Measurements from ENCODE around the gene STK24.

Gene STK24

DNA sequence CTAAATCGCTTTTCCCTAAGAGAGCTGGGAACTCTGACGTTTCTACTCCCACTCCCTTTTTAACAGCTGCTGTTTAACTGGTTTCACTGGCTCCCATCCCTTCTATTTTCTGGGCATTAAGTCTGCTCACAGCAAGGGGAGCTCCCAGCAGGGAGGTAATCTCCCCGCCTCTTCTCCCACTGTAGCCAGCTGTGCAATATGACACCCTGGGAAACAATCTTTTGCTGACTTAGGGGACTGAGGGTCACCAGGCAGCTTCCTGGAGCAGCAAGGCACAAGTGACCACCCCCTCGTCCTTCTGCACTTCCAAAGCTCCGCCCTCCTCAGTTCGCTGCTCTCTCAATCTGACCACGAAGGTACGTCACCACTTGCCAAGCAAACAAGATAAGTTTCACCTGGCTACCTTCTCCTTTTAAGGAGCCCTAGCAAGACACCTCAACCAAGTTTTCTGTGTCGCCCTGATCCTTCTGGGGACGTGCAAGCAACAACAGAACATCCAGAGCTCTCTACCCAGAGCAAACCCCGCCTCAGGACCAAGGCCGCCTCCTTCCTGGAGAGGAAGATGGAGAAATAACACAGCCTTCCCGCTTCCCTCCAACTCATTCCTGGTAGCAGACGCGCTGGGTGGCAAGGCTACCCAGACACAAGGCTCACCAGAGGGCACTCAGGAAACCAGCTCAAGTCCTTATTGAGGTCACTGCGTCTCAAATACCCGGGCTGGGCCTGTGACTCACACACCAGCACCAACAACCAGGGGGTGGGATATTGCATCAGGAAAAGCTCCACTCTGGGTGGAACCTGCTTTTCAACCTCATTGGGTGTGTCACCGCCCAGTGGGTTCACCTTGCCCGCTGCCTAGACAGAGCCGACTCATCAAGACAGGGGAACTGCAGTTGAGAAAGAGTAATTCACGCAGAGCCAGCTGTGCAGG lies 92.4 kb downstream of the STK24 start:
- Histone ChIP-seq H3K4me3 (ENCODE audit: low read length) (no peak overlapping the region), H2BK15ac (replicated peaks; ENCODE audit: low read depth) (no peak overlapping the region), H2BK5ac (ENCODE audit: low read length) (peak overlapping the region; percentile 11), H3K36me3 (ENCODE audit: control insufficient read depth, insufficient read depth, low read length) (no peaks in the 10 kb centered on the region), H4K5ac (ENCODE audit: low read length) (no peak overlapping the region), H2BK120ac (ENCODE audit: low read depth, low read length) (no peak overlapping the region), H3K4ac (ENCODE audit: low read depth, low read length) (no peak overlapping the region), H3K4me1 (ENCODE audit: control insufficient read depth, low read depth, low read length) (peaks cover 14% of the 10 kb centered on the region), H3K79me2 (ENCODE audit: control insufficient read depth, insufficient read depth, low read length) (peaks cover 62% of the 10 kb centered on the region), H3K56ac (ENCODE audit: low read length) (peak overlapping the region; percentile 52), H3K4me2 (ENCODE audit: low read length) (peak overlapping the region; percentile 25), H3K9ac (ENCODE audit: low read length) (peak overlapping the region; percentile 53), H3K23ac (ENCODE audit: low read length) (no peak overlapping the region), H2AK5ac (ENCODE audit: low read length) (no peak overlapping the region), H3K79me1 (ENCODE audit: low read length) (peaks cover 37% of the 10 kb centered on the region), H4K8ac (ENCODE audit: low read depth, low read length) (no peak overlapping the region), H3K27ac (ENCODE audit: low read depth, low read length) (peak overlapping the region; percentile 49), H3K27me3 (ENCODE audit: insufficient read depth, low read length, poor library complexity) (no peaks in the 10 kb centered on the region), H3K18ac (ENCODE audit: low read length) (no peak overlapping the region)
- no CpG with 5 or more reads among the region's 21 CpGs for WGBS (ENCODE audit: extremely low coverage, insufficient coverage, low lambda C conversion rate)
- peak; percentile 95 for DNase-seq

DNA sequence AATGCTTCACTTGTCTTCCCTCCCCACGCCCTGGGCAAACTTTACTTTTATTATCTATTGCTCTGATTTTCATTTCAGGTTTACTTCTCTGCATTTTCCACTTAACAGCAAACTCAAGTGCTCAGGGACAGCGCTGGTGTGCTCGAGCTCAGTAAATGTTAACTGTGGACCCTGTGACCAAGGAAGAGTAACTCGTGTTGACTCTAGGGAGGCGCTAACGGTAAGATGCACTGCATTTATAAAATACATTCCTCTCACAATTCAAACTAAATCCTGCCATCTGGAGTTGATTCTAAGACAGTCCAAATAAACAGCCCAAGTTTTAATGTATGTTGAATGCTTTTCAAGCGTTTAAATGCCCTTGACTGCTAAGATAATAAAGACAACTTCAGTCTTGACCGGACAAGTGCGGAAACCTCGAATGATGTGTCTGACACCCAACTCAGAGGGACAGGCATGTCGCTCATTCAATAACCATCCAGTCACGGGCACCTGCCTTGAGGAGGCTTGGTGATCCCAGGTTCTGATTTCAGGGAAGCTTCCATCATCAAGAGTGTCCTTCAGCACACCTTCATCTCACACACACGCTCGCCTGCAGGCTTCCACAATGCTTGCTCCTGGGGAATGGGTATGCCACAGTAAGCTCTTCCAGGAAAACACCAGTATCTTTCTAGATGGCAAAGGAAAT lies 93.2 kb downstream of the STK24 start:
- peak overlapping the region; percentile 17 for H3K56ac ChIP-seq (ENCODE audit: low read length)
- no peak overlapping the region for H2BK15ac ChIP-seq (replicated peaks; ENCODE audit: low read depth)
- no peak overlapping the region for H3K18ac ChIP-seq (ENCODE audit: low read length)
- H3K4me2 ChIP-seq (ENCODE audit: low read length), result peak overlapping the region; percentile 25
- no peaks in the 10 kb centered on the region for H3K36me3 ChIP-seq (ENCODE audit: control insufficient read depth, insufficient read depth, low read length)
- no peak overlapping the region for H2BK120ac ChIP-seq (ENCODE audit: low read depth, low read length)
- H4K5ac ChIP-seq (ENCODE audit: low read length), result no peak overlapping the region
- WGBS (ENCODE audit: extremely low coverage, insufficient coverage, low lambda C conversion rate), result no CpG with 5 or more reads among the region's 14 CpGs
- H2AK5ac ChIP-seq (ENCODE audit: low read length), result no peak overlapping the region
- H3K4me1 ChIP-seq (ENCODE audit: control insufficient read depth, low read depth, low read length), result peaks cover 18% of the 10 kb centered on the region
- H3K27me3 ChIP-seq (ENCODE audit: insufficient read depth, low read length, poor library complexity), result no peaks in the 10 kb centered on the region
- H3K4me3 ChIP-seq (ENCODE audit: low read length), result no peak overlapping the region
- peaks cover 58% of the 10 kb centered on the region for H3K79me2 ChIP-seq (ENCODE audit: control insufficient read depth, insufficient read depth, low read length)
- peak overlapping the region; percentile 41 for H3K9ac ChIP-seq (ENCODE audit: low read length)
- H2BK5ac ChIP-seq (ENCODE audit: low read length), result no peak overlapping the region
- peaks cover 32% of the 10 kb centered on the region for H3K79me1 ChIP-seq (ENCODE audit: low read length)
- no peak for DNase-seq
- no peak overlapping the region for H4K8ac ChIP-seq (ENCODE audit: low read depth, low read length)
- H3K23ac ChIP-seq (ENCODE audit: low read length), result no peak overlapping the region
- peak overlapping the region; percentile 14 for H3K27ac ChIP-seq (ENCODE audit: low read depth, low read length)
- no peak overlapping the region for H3K4ac ChIP-seq (ENCODE audit: low read depth, low read length)

DNA sequence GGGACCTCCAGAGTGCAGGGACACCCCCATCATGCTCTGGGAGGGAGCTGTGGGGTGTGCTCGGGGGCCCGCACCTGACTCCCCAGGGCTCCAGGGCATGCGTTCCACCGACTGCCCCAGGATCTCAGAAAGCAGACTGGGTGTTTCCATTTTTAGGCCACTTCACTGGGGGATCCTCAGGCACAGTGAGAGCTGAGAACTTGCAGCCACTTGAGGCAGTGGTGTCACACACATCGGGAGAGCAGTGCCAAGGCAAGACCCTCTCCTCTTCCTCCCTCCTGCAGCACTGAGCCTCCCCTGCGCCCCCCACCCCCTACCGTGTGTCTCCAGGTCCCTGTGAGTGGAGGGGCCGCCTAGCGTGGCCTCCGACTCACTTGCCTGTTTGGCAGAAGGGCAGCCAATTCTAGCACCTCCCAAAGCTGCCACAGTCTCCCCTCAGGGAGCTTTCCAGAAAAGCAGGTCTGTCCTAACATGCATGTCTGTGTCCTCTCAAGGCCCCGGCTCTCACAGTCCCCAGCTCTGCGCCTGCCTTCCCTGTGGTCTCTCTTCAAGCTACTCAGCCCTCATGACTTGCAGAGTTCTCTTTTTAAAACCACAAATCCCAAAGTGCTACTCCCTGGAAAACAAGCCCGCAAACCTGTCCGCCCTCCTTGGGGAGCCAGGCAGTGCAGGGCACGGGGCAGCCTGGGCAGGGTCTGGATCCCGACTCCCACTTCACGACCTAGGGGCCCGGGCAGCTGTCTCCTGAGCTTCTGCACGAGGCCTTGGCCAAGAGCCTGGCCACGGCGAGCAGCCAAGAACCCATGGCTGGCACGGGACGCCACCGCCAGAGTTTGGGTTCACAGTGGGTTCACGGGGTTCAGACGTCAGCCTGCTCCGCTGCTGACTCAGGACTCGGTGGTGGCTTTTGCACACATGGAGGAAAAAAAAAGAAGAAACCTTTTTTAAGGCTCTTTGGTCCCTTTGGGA lies 94.1 kb downstream of the STK24 start:
- no peak overlapping the region for H3K27ac ChIP-seq (ENCODE audit: low read depth, low read length)
- H3K79me1 ChIP-seq (ENCODE audit: low read length), result peaks cover 37% of the 10 kb centered on the region
- no peak overlapping the region for H2BK5ac ChIP-seq (ENCODE audit: low read length)
- no peak overlapping the region for H3K18ac ChIP-seq (ENCODE audit: low read length)
- H2AK5ac ChIP-seq (ENCODE audit: low read length), result no peak overlapping the region
- H4K8ac ChIP-seq (ENCODE audit: low read depth, low read length), result no peak overlapping the region
- H2BK120ac ChIP-seq (ENCODE audit: low read depth, low read length), result no peak overlapping the region
- H3K4me1 ChIP-seq (ENCODE audit: control insufficient read depth, low read depth, low read length), result peaks cover 28% of the 10 kb centered on the region
- H2BK15ac ChIP-seq (replicated peaks; ENCODE audit: low read depth), result no peak overlapping the region
- no CpG with 5 or more reads among the region's 28 CpGs for WGBS (ENCODE audit: extremely low coverage, insufficient coverage, low lambda C conversion rate)
- H3K4me3 ChIP-seq (ENCODE audit: low read length), result no peak overlapping the region
- H3K36me3 ChIP-seq (ENCODE audit: control insufficient read depth, insufficient read depth, low read length), result no peaks in the 10 kb centered on the region
- H3K79me2 ChIP-seq (ENCODE audit: control insufficient read depth, insufficient read depth, low read length), result peaks cover 60% of the 10 kb centered on the region
- H3K27me3 ChIP-seq (ENCODE audit: insufficient read depth, low read length, poor library complexity), result no peaks in the 10 kb centered on the region
- no peak overlapping the region for H4K5ac ChIP-seq (ENCODE audit: low read length)
- peak; percentile 70 for DNase-seq
- H3K9ac ChIP-seq (ENCODE audit: low read length), result no peak overlapping the region
- no peak overlapping the region for H3K4me2 ChIP-seq (ENCODE audit: low read length)
- H3K23ac ChIP-seq (ENCODE audit: low read length), result no peak overlapping the region
- no peak overlapping the region for H3K4ac ChIP-seq (ENCODE audit: low read depth, low read length)
- H3K56ac ChIP-seq (ENCODE audit: low read length), result peak overlapping the region; percentile 53

DNA sequence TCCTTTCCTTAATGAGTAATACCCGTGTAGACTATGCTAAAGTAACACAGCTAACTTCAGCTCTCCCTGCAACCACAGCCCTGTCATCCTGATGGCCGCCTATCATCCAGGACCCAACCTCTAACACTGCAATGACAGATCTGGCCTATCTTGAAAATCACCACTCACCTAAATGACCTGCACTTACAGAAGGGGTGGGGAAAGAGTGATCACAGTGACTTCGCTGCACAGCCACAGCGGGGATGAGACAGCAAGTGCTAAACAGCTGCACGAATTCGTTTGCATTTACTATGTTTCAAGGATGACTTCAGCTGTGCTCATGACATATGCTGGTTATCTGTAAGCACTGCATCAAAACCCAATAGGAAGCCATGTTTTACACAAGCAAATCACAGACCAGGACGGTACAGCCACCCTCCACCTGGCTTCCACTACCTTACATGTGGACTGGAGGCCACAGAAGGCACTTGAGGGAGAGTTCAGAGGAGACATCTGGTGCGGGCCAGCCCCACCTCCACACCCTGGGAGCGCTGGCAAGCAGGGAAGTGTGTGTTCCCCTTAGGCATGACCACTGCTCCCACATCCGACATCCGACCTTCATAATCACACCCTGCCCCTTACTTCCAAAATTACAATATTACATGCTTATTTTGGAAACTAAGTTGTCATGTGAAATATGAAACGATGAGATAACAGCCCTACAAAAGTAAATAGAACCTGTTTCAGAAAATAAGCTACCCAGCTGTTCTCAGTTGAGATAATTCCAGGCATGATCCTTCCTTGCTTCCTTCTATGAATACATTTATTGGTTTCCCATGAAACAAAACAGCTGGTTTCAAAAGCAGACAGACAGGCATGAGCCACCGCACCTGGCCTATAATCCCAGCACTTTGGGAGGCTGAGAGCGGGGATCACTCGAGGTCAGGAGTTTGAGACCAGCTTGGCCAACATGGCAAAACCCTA lies 95.7 kb downstream of the STK24 start:
- peaks cover 33% of the 10 kb centered on the region for H3K4me1 ChIP-seq (ENCODE audit: control insufficient read depth, low read depth, low read length)
- no peak overlapping the region for H2BK15ac ChIP-seq (replicated peaks; ENCODE audit: low read depth)
- H3K79me1 ChIP-seq (ENCODE audit: low read length), result peaks cover 37% of the 10 kb centered on the region

More for the DNA sequence above, 95.7 kb downstream of the STK24 start:
- H3K4me3 ChIP-seq (ENCODE audit: low read length), result no peak overlapping the region
- H3K36me3 ChIP-seq (ENCODE audit: control insufficient read depth, insufficient read depth, low read length), result no peaks in the 10 kb centered on the region
- no peak overlapping the region for H3K9ac ChIP-seq (ENCODE audit: low read length)
- no peak overlapping the region for H2BK120ac ChIP-seq (ENCODE audit: low read depth, low read length)
- H3K27me3 ChIP-seq (ENCODE audit: insufficient read depth, low read length, poor library complexity), result no peaks in the 10 kb centered on the region
- H2BK5ac ChIP-seq (ENCODE audit: low read length), result no peak overlapping the region
- H3K56ac ChIP-seq (ENCODE audit: low read length), result no peak overlapping the region
- H3K79me2 ChIP-seq (ENCODE audit: control insufficient read depth, insufficient read depth, low read length), result peaks cover 51% of the 10 kb centered on the region
- no peak overlapping the region for H3K18ac ChIP-seq (ENCODE audit: low read length)
- H4K5ac ChIP-seq (ENCODE audit: low read length), result no peak overlapping the region
- H3K4ac ChIP-seq (ENCODE audit: low read depth, low read length), result no peak overlapping the region
- WGBS (ENCODE audit: extremely low coverage, insufficient coverage, low lambda C conversion rate), result no CpG with 5 or more reads among the region's 15 CpGs
- H3K27ac ChIP-seq (ENCODE audit: low read depth, low read length), result no peak overlapping the region
- H3K23ac ChIP-seq (ENCODE audit: low read length), result no peak overlapping the region
- H3K4me2 ChIP-seq (ENCODE audit: low read length), result no peak overlapping the region
- H2AK5ac ChIP-seq (ENCODE audit: low read length), result no peak overlapping the region
- no peak overlapping the region for H4K8ac ChIP-seq (ENCODE audit: low read depth, low read length)
- no peak for DNase-seq
